Panc1 (cell line): ENCODE data around the gene FAM98A.

ENCODE experiments used
- POLR2AphosphoS5 ChIP-seq: IDR thresholded peaks from 2 replicates; pipeline ENCODE4 v1.6.1; 2012; ENCODE audit warnings: mild to moderate bottlenecking, low read depth, low read length, moderate library complexity
- SIN3A ChIP-seq: IDR thresholded peaks from 2 replicates; pipeline ENCODE4 v1.6.1; 2012; ENCODE audit warnings: low read depth, mild to moderate bottlenecking, low read length, moderate library complexity, borderline replicate concordance; ENCODE audit not compliant: insufficient read depth
- TCF7L2 ChIP-seq: IDR thresholded peaks from 2 replicates; pipeline ENCODE4 v1.6.1; 2011; ENCODE audit warnings: mild to moderate bottlenecking, low read depth, low read length, inconsistent platforms
- TF ChIP-seq, protein P1 (sequence below), 2 experiments: IDR thresholded peaks; 2 replicates each; pipeline ENCODE4 v1.6.1; 2011 to 2012; ENCODE audit warnings: low read depth in 2 of 2, control low read depth in 1 of 2, low read length in 1 of 2, mild to moderate bottlenecking in 1 of 2, moderate library complexity in 1 of 2; ENCODE audit not compliant: insufficient read depth in 1 of 2
- TF ChIP-seq, protein P2 (sequence below): fragments of 450-650 bp; IDR thresholded peaks from 2 replicates; pipeline ENCODE4 v1.5.1; 2017; ENCODE audit warnings: mild to moderate bottlenecking

GRCh38 chr2:33570681-33571080 lies 28.4 kb downstream of the FAM98A start:
- TF ChIP-seq, protein P1, sequence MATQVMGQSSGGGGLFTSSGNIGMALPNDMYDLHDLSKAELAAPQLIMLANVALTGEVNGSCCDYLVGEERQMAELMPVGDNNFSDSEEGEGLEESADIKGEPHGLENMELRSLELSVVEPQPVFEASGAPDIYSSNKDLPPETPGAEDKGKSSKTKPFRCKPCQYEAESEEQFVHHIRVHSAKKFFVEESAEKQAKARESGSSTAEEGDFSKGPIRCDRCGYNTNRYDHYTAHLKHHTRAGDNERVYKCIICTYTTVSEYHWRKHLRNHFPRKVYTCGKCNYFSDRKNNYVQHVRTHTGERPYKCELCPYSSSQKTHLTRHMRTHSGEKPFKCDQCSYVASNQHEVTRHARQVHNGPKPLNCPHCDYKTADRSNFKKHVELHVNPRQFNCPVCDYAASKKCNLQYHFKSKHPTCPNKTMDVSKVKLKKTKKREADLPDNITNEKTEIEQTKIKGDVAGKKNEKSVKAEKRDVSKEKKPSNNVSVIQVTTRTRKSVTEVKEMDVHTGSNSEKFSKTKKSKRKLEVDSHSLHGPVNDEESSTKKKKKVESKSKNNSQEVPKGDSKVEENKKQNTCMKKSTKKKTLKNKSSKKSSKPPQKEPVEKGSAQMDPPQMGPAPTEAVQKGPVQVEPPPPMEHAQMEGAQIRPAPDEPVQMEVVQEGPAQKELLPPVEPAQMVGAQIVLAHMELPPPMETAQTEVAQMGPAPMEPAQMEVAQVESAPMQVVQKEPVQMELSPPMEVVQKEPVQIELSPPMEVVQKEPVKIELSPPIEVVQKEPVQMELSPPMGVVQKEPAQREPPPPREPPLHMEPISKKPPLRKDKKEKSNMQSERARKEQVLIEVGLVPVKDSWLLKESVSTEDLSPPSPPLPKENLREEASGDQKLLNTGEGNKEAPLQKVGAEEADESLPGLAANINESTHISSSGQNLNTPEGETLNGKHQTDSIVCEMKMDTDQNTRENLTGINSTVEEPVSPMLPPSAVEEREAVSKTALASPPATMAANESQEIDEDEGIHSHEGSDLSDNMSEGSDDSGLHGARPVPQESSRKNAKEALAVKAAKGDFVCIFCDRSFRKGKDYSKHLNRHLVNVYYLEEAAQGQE (IDR thresholded peaks at IDR 0.05; ENCODE audit: insufficient read depth in 1 of 2, low read depth in 2 of 2, low read length in 1 of 2): no peak
- TF ChIP-seq, protein P2, sequence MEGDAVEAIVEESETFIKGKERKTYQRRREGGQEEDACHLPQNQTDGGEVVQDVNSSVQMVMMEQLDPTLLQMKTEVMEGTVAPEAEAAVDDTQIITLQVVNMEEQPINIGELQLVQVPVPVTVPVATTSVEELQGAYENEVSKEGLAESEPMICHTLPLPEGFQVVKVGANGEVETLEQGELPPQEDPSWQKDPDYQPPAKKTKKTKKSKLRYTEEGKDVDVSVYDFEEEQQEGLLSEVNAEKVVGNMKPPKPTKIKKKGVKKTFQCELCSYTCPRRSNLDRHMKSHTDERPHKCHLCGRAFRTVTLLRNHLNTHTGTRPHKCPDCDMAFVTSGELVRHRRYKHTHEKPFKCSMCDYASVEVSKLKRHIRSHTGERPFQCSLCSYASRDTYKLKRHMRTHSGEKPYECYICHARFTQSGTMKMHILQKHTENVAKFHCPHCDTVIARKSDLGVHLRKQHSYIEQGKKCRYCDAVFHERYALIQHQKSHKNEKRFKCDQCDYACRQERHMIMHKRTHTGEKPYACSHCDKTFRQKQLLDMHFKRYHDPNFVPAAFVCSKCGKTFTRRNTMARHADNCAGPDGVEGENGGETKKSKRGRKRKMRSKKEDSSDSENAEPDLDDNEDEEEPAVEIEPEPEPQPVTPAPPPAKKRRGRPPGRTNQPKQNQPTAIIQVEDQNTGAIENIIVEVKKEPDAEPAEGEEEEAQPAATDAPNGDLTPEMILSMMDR: no peak
- TF ChIP-seq TCF7L2: no peak
- no peak for TF ChIP-seq POLR2AphosphoS5
- no peak for TF ChIP-seq SIN3A
